Measurements from ENCODE around the gene NEAT1. TPM values are rescaled to one million over a fixed set of nuclear protein-coding genes. Genes with fewer than 3 reads are reported as not detected.
A peak's percentile ranks its signal among the peaks of the same experiment; 100 is the strongest.

The NEAT1 gene
- total RNA-seq, 4 donors from 2014 or later, result 24.1 to 472 (median 32.8) TPM

GRCh38 chr11:65492637-65493366, 70.2 kb downstream of the NEAT1 start:
- peaks cover 89 to 93% of the 10 kb centered on the region in 2 donors for H3K4me1 ChIP-seq
- DNase-seq (peak; percentile 89 to 94), ATAC-seq (peak; percentile 36 to 42)
- no peaks in the 10 kb centered on the region for H3K36me3 ChIP-seq
- H3K4me3 ChIP-seq, result peak overlapping the region; percentile 21 to 33 (median 26)
- in situ Hi-C loops (cut with MboI; ENCODE audit: low sequenced_read_pairs in 4 of 4) (no loop called here), intact Hi-C loops (cut with DNase I; ENCODE audit: low total_unique reads) (loop anchor here (1.0 kb wide), 1 partner anchor 14 kb away; no protein-coding TSS in a partner anchor)
- no peaks in the 10 kb centered on the region for H3K27me3 ChIP-seq
- peak in 1 of 2 donors; percentile 80 for TF ChIP-seq POLR2A (IDR thresholded peaks at IDR 0.05)
- no peak for TF ChIP-seq CTCF (IDR thresholded peaks at IDR 0.05 in 4 of 5, conservative IDR thresholded peaks at IDR 0.05 in 1 of 5)
- no peaks in the 10 kb centered on the region for H3K9me3 ChIP-seq
- peak overlapping the region; percentile 93 to 99 (median 94) for H3K27ac ChIP-seq

GRCh38 chr11:65493367-65494176, 71.0 kb downstream of the NEAT1 start:
- Histone ChIP-seq H3K27me3 (no peaks in the 10 kb centered on the region), H3K9me3 (no peaks in the 10 kb centered on the region), H3K4me1 (peaks cover 81 to 85% of the 10 kb centered on the region in 2 donors), H3K27ac (peak overlapping the region; percentile 93 to 99 (median 94)), H3K36me3 (no peaks in the 10 kb centered on the region), H3K4me3 (peak overlapping the region; percentile 21 to 33 (median 26))
- TF ChIP-seq POLR2A (IDR thresholded peaks at IDR 0.05) (peak in 1 of 2 donors; percentile 83), CTCF (IDR thresholded peaks at IDR 0.05 in 4 of 5, conservative IDR thresholded peaks at IDR 0.05 in 1 of 5) (no peak)
- intact Hi-C loops (cut with DNase I; ENCODE audit: low total_unique reads), result no loop called here
- DNase-seq (peak; percentile 80 to 96), ATAC-seq (peak; percentile 32 to 47)
- in situ Hi-C loops (cut with MboI; ENCODE audit: low sequenced_read_pairs in 4 of 4), result no loop called here

MicroRNA genes within 50 kb of the gene (microRNA counts, 767-probe panel; counts per million panel counts)
- 356 to 448 counts per million in 2 donors for microRNA hsa-miR-612

Other genes with a start within 250 kb of the NEAT1 start
- gene CAPN1, start 240.9 kb upstream of the NEAT1 start, total RNA-seq, result 100 to 1,000 TPM in 2 of 4 donors, 10 to 100 TPM in 2; 52.7 to 153 (median 106) TPM
- 1 to 10 TPM; 2.9 to 9.2 (median 6.9) TPM for gene POLA2, start 160.8 kb upstream of the NEAT1 start, total RNA-seq
- 10 to 100 TPM in 1 of 4 donors, 1 to 10 TPM in 3; 5.0 to 11.6 (median 5.6) TPM for gene CDC42EP2, start 107.9 kb upstream of the NEAT1 start, total RNA-seq
- gene DPF2, start 88.9 kb upstream of the NEAT1 start, total RNA-seq, result 10 to 100 TPM; 22.4 to 46.4 (median 36.1) TPM
- gene TIGD3, start 68.0 kb upstream of the NEAT1 start, total RNA-seq, result under 1 TPM; 0.16 to 0.71 (median 0.48) TPM
- gene SLC25A45, start 40.2 kb upstream of the NEAT1 start, total RNA-seq, result 10 to 100 TPM in 1 of 4 donors, 1 to 10 TPM in 3; 2.6 to 12.4 (median 5.6) TPM
- 10 to 100 TPM; 11.5 to 51.7 (median 20.1) TPM for gene FRMD8, start 36.2 kb upstream of the NEAT1 start, total RNA-seq
- gene MALAT1, start 76.2 kb downstream of the NEAT1 start, total RNA-seq, result 1,000 to 10,000 TPM in 3 of 4 donors, 100 to 1,000 TPM in 1; 874 to 6,745 (median 1,938) TPM
- gene SCYL1, start 102.3 kb downstream of the NEAT1 start, total RNA-seq, result 100 to 1,000 TPM; 120 to 162 (median 133) TPM
- gene LTBP3, start 135.6 kb downstream of the NEAT1 start, total RNA-seq, result 10 to 100 TPM; 18.5 to 56.6 (median 35.6) TPM
- gene ZNRD2, start 147.7 kb downstream of the NEAT1 start, total RNA-seq, result 10 to 100 TPM; 54.7 to 99.4 (median 75.3) TPM
- 100 to 1,000 TPM in 3 of 4 donors, 10 to 100 TPM in 1; 86.6 to 154 (median 119) TPM for gene FAM89B, start 149.7 kb downstream of the NEAT1 start, total RNA-seq
- 100 to 1,000 TPM; 191 to 374 (median 250) TPM for gene EHBP1L1, start 153.3 kb downstream of the NEAT1 start, total RNA-seq
- gene KCNK7, start 173.0 kb downstream of the NEAT1 start, total RNA-seq, result 10 to 100 TPM in 1 of 4 donors, under 1 TPM in 1, not detected in 2; 0.39 to 18.6 TPM
- 10 to 100 TPM in 3 of 4 donors, 1 to 10 TPM in 1; 10.0 to 13.8 (median 11.1) TPM for gene MAP3K11, start 191.4 kb downstream of the NEAT1 start, total RNA-seq
- gene PCNX3, start 193.0 kb downstream of the NEAT1 start, total RNA-seq, result 10 to 100 TPM in 3 of 4 donors, 1 to 10 TPM in 1; 7.6 to 15.6 (median 13.1) TPM
- gene SIPA1, start 215.3 kb downstream of the NEAT1 start, total RNA-seq, result 10 to 100 TPM in 2 of 4 donors, 1 to 10 TPM in 2; 6.7 to 10.9 (median 10.0) TPM
- 10 to 100 TPM; 39.7 to 68.3 (median 56.3) TPM for gene RELA, start 240.1 kb downstream of the NEAT1 start, total RNA-seq

All from gastrocnemius medialis (tissue), 4 donors.